ENCODE results near the gene ABCC1.

The ABCC1 gene

DNA sequence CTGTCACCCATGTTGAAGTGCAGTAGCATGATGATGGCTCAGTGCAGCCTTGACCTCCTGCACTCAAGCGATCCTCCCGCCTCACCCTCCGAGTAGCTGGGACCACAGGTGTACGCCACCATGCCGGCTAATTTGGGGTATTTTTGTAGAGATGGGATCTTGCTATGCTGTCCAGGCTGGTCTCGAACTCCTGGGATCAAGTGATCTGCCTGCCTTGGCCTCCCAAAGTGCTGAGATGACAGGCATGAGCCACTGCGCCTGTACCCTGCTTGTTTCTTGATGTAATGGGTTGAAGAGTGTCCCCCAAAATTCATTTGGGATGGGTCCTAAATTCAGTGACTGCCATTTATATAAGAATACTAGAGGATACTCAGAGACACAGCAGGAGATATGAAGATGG lies 216.7 kb downstream of the ABCC1 start:
- no peak overlapping the region for H3K4me3 ChIP-seq (IDR thresholded peaks at IDR 0.05; ENCODE audit: insufficient read depth, low read depth, low read length)
- no peaks in the 10 kb centered on the region for H3K27me3 ChIP-seq (ENCODE audit: insufficient read depth, low read depth)
- no peaks in the 10 kb centered on the region for H3K36me3 ChIP-seq (ENCODE audit: insufficient read depth)
- no peak overlapping the region for H3K27ac ChIP-seq
- no peaks in the 10 kb centered on the region for H4K20me1 ChIP-seq (ENCODE audit: insufficient read depth)
- no peaks in the 10 kb centered on the region for H3K79me2 ChIP-seq (ENCODE audit: insufficient read depth, low read depth)
- H3K9ac ChIP-seq, result no peak overlapping the region
- H2AFZ ChIP-seq (ENCODE audit: low read depth), result no peak overlapping the region
- no peak overlapping the region for H3K4me2 ChIP-seq
- H3K4me1 ChIP-seq (ENCODE audit: low read depth, poor library complexity, severe bottlenecking), result peaks cover 2% of the 10 kb centered on the region
- TF ChIP-seq, protein P1, sequence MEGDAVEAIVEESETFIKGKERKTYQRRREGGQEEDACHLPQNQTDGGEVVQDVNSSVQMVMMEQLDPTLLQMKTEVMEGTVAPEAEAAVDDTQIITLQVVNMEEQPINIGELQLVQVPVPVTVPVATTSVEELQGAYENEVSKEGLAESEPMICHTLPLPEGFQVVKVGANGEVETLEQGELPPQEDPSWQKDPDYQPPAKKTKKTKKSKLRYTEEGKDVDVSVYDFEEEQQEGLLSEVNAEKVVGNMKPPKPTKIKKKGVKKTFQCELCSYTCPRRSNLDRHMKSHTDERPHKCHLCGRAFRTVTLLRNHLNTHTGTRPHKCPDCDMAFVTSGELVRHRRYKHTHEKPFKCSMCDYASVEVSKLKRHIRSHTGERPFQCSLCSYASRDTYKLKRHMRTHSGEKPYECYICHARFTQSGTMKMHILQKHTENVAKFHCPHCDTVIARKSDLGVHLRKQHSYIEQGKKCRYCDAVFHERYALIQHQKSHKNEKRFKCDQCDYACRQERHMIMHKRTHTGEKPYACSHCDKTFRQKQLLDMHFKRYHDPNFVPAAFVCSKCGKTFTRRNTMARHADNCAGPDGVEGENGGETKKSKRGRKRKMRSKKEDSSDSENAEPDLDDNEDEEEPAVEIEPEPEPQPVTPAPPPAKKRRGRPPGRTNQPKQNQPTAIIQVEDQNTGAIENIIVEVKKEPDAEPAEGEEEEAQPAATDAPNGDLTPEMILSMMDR (conservative IDR thresholded peaks at IDR 0.05; ENCODE audit: low read depth, low read length), result no peak

DNA sequence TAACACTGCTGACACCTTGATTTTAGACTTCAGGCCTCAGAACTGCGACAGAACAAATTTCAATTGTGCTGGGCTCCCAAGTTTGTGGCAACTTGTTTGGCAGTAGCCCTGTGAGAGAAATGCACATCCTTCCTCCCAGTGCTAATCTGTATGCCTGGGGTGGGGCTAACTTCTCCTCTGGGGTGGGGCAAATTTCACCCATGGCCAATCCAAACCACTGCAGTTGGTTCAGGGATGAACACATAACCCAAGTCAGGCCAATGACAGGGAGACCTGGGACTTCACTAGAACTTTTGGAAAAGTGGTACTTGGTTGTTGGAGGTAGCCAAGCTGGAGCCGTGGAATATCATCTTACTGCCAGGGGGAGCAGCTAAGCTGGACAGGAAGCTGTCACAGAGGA lies 217.5 kb downstream of the ABCC1 start:
- no peaks in the 10 kb centered on the region for H4K20me1 ChIP-seq (ENCODE audit: insufficient read depth)
- H3K79me2 ChIP-seq (ENCODE audit: insufficient read depth, low read depth), result no peaks in the 10 kb centered on the region
- H3K27ac ChIP-seq, result no peak overlapping the region
- peaks cover 2% of the 10 kb centered on the region for H3K4me1 ChIP-seq (ENCODE audit: low read depth, poor library complexity, severe bottlenecking)
- H2AFZ ChIP-seq (ENCODE audit: low read depth), result no peak overlapping the region
- no peak overlapping the region for H3K4me2 ChIP-seq
- no peaks in the 10 kb centered on the region for H3K27me3 ChIP-seq (ENCODE audit: insufficient read depth, low read depth)
- TF ChIP-seq, protein P1 (conservative IDR thresholded peaks at IDR 0.05; ENCODE audit: low read depth, low read length), result no peak
- no peaks in the 10 kb centered on the region for H3K36me3 ChIP-seq (ENCODE audit: insufficient read depth)
- H3K4me3 ChIP-seq (IDR thresholded peaks at IDR 0.05; ENCODE audit: insufficient read depth, low read depth, low read length), result no peak overlapping the region
- no peak overlapping the region for H3K9ac ChIP-seq

DNA sequence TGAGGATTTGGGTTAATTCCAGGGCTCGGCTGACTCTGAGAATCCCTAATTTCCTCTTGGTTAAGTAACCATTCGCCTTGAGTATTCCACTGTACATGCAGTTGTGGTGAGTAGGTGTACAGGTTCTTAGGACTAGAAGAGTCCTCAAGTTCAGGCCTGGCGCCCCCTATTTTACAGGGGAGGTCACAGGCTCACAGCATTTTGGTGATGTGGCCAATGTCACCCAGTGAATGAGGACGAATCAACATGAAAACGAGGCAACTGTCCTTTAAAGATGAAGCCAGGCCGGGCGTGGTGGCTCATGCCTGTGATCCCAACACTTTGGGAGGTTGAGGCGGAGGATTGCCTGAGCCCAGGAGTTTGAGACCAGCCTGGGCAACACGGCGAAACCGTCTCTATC lies 218.5 kb downstream of the ABCC1 start:
- TF ChIP-seq, protein P1 (conservative IDR thresholded peaks at IDR 0.05; ENCODE audit: low read depth, low read length), result no peak
- peaks cover 2% of the 10 kb centered on the region for H3K4me1 ChIP-seq (ENCODE audit: low read depth, poor library complexity, severe bottlenecking)

DNA sequence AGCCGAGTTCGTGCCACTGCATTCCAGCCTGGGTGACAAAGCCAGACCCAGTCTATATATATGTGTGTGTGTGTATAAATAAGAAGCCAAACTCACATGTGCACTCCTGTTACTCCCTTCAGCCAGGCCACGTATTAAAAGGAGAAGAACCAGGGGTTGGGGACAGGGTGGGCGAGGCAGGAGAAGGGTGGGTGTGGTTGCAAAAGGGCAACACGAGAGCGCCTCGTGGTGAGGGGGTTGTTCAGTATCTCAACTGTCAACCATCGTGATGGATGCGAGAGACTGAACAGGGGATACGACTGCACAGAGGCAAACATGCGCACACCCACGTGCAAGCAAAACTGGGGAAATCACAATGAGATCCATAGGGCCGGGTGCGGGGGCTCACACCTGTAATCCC lies 219.0 kb downstream of the ABCC1 start:
- Histone ChIP-seq H3K27ac (no peak overlapping the region), H3K4me3 (IDR thresholded peaks at IDR 0.05; ENCODE audit: insufficient read depth, low read depth, low read length) (no peak overlapping the region), H3K4me1 (ENCODE audit: low read depth, poor library complexity, severe bottlenecking) (peaks cover 1% of the 10 kb centered on the region), H3K9ac (no peak overlapping the region), H3K79me2 (ENCODE audit: insufficient read depth, low read depth) (no peaks in the 10 kb centered on the region), H4K20me1 (ENCODE audit: insufficient read depth) (no peaks in the 10 kb centered on the region), H3K27me3 (ENCODE audit: insufficient read depth, low read depth) (no peaks in the 10 kb centered on the region), H2AFZ (ENCODE audit: low read depth) (no peak overlapping the region), H3K36me3 (ENCODE audit: insufficient read depth) (no peaks in the 10 kb centered on the region), H3K4me2 (no peak overlapping the region)
- TF ChIP-seq, protein P1 (conservative IDR thresholded peaks at IDR 0.05; ENCODE audit: low read depth, low read length), result no peak

More for the DNA sequence above, 218.5 kb downstream of the ABCC1 start:
- no peak overlapping the region for H3K4me3 ChIP-seq (IDR thresholded peaks at IDR 0.05; ENCODE audit: insufficient read depth, low read depth, low read length)
- no peaks in the 10 kb centered on the region for H3K36me3 ChIP-seq (ENCODE audit: insufficient read depth)
- no peak overlapping the region for H2AFZ ChIP-seq (ENCODE audit: low read depth)
- no peak overlapping the region for H3K4me2 ChIP-seq
- no peak overlapping the region for H3K9ac ChIP-seq
- H3K79me2 ChIP-seq (ENCODE audit: insufficient read depth, low read depth), result no peaks in the 10 kb centered on the region
- no peak overlapping the region for H3K27ac ChIP-seq
- no peaks in the 10 kb centered on the region for H3K27me3 ChIP-seq (ENCODE audit: insufficient read depth, low read depth)
- H4K20me1 ChIP-seq (ENCODE audit: insufficient read depth), result no peaks in the 10 kb centered on the region
